NCI-H460 (cell line): ENCODE results near the gene OR13J1. TPM values are rescaled to one million over a fixed set of nuclear protein-coding genes. Genes with fewer than 3 reads are reported as not detected.

Source experiments
- DNase-seq: peaks from one replicate; pipeline ENCODE4 v3.0.0-alpha.2; 2016; ENCODE audit warnings: low read depth; ENCODE audit errors: extremely low read depth
- total RNA-seq: library from RNA; depleted of rRNA; stranded (reverse); fragments of >200 nt; shearing (Covaris generic); gene quantifications from 2 replicates; pipeline ENCODE4 v1.2.3, GENCODE V29; 2014

The OR13J1 gene
- total RNA-seq, 1 experiment from 2014 or later: not detected

GRCh38 chr9:35859990-35860339 lies 10.2 kb downstream of the OR13J1 start:
- DNase-seq: no peak

GRCh38 chr9:35859310-35859989 lies 10.8 kb downstream of the OR13J1 start:
- no peak for DNase-seq

- DNase-seq: no peak
These were observed 11.7 kb downstream of the OR13J1 start for GRCh38 chr9:35858458-35858857.

- DNase-seq: no peak
These were observed 13.3 kb downstream of the OR13J1 start for GRCh38 chr9:35856882-35857281.

- no peak for DNase-seq
These were observed 14.0 kb downstream of the OR13J1 start for GRCh38 chr9:35856206-35856605.

GRCh38 chr9:35854091-35854762 lies 16.0 kb downstream of the OR13J1 start:
- DNase-seq: no peak

GRCh38 chr9:35852876-35853865 lies 17.0 kb downstream of the OR13J1 start:
- no peak for DNase-seq

- no peak for DNase-seq
These were observed 17.9 kb downstream of the OR13J1 start for GRCh38 chr9:35852267-35852815.

- DNase-seq: no peak
These were observed 22.2 kb downstream of the OR13J1 start for GRCh38 chr9:35847792-35848572.

GRCh38 chr9:35845824-35846771 lies 24.1 kb downstream of the OR13J1 start:
- no peak for DNase-seq

GRCh38 chr9:35844628-35845270 lies 25.5 kb downstream of the OR13J1 start:
- DNase-seq: no peak

- DNase-seq: no peak
These were observed 27.4 kb downstream of the OR13J1 start for GRCh38 chr9:35842795-35843194.

- DNase-seq: no peak
These were observed 28.0 kb downstream of the OR13J1 start for GRCh38 chr9:35842020-35842745.

GRCh38 chr9:35841645-35841900 lies 28.6 kb downstream of the OR13J1 start:
- DNase-seq: no peak

GRCh38 chr9:35840881-35841644 lies 29.1 kb downstream of the OR13J1 start:
- no peak for DNase-seq

GRCh38 chr9:35839926-35840325 lies 30.3 kb downstream of the OR13J1 start:
- DNase-seq: no peak

GRCh38 chr9:35836595-35836994 lies 33.6 kb downstream of the OR13J1 start:
- no peak for DNase-seq
